GM10248 (cell line): ENCODE results near the gene CUBN.

Source experiments
- CTCF ChIA-PET: fragments of 300-600 bp; sonication (Branson Sonifier 250); formaldehyde crosslinking; extraction: SDS; loops from one replicate; lab custom pipeline; 2021; ENCODE audit warnings: antibody characterized with exemption; lab: Yijun Ruan, JAX
- POLR2A ChIA-PET: fragments of 350-650 bp; sonication (Branson Sonifier 250); formaldehyde crosslinking; extraction: SDS; loops from one replicate; lab custom pipeline; 2020; ENCODE audit warnings: antibody characterized with exemption; lab: Yijun Ruan, JAX
- DNase-seq: peaks from one replicate; pipeline ENCODE4 v3.0.0; 2012; ENCODE audit errors: extremely low spot score
- CTCF ChIP-seq: IDR thresholded peaks from 2 replicates; pipeline ENCODE4 v1.5.1; 2012; ENCODE audit warnings: mild to moderate bottlenecking, low read depth; ENCODE audit errors: extremely low read depth, missing control alignments, control extremely low read depth

CUBN gene

GRCh38 chr10:16817125-16818019 lies 312.2 kb downstream of the CUBN start, which contains the start of gene RSU1:
RSU1 (minus strand) TSS chr10:16817424; CDS start chr10:16817081, 343 bp downstream.
- POLR2A ChIA-PET: interaction anchor here (0.5 to 0.7 kb wide), 3 partner anchors 388 to 1655 kb away, joined by 3 to 7 read pairs (median 4); no protein-coding TSS in a partner anchor
- CTCF ChIA-PET: interaction anchor here (0.8 to 1.7 kb wide), 8 partner anchors 9 to 39 kb away, joined by 3 to 8 read pairs (median 4); no protein-coding TSS in a partner anchor
- TF ChIP-seq CTCF: no peak
- peak; percentile 97 for DNase-seq

GRCh38 chr10:16816830-16817124 lies 312.8 kb downstream of the CUBN start:
- TF ChIP-seq CTCF: no peak
- no peak for DNase-seq
- ChIA-PET POLR2A (interaction anchor here (0.7 kb wide), 1 partner anchor 412 kb away, joined by 4 read pairs; no protein-coding TSS in a partner anchor), CTCF (interaction anchor here (0.8 to 1.7 kb wide), 7 partner anchors 8 to 28 kb away, joined by 3 to 8 read pairs (median 4); no protein-coding TSS in a partner anchor)

- no peak for DNase-seq
- POLR2A ChIA-PET: interaction anchor here (0.7 kb wide), 1 partner anchor 591 kb away, joined by 4 read pairs; no protein-coding TSS in a partner anchor
- TF ChIP-seq CTCF: no peak
- CTCF ChIA-PET: interaction anchor here (1.2 kb wide), 1 partner anchor 20 kb away, joined by 3 read pairs; no protein-coding TSS in a partner anchor
Observed at GRCh38 chr10:16816171-16816570, 313.4 kb downstream of the CUBN start.

GRCh38 chr10:16814012-16814411 lies 315.6 kb downstream of the CUBN start:
- POLR2A ChIA-PET: no interaction called here
- CTCF ChIA-PET: interaction anchor here (0.9 to 2.0 kb wide), 7 partner anchors 10 to 912 kb away, joined by 3 to 9 read pairs (median 4); no protein-coding TSS in a partner anchor
- TF ChIP-seq CTCF: no peak

GRCh38 chr10:16812676-16813075 lies 316.9 kb downstream of the CUBN start:
- DNase-seq: no peak
- no peak for TF ChIP-seq CTCF
- CTCF ChIA-PET: interaction anchor here (0.8 to 1.7 kb wide), 8 partner anchors 9 to 934 kb away, joined by 3 to 9 read pairs (median 4); no protein-coding TSS in a partner anchor

More at GRCh38 chr10:16814012-16814411, 315.6 kb downstream of the CUBN start:
- DNase-seq: no peak

GRCh38 chr10:16811765-16812164 lies 317.8 kb downstream of the CUBN start:
- POLR2A ChIA-PET: no interaction called here
- no peak for TF ChIP-seq CTCF
- CTCF ChIA-PET: interaction anchor here (1.2 kb wide), 1 partner anchor 31 kb away, joined by 5 read pairs; no protein-coding TSS in a partner anchor
- DNase-seq: no peak

More at GRCh38 chr10:16812676-16813075, 316.9 kb downstream of the CUBN start:
- POLR2A ChIA-PET: no interaction called here
